NB4 (cell line): Measurements from ENCODE around the gene SCN1A.

Experiments
- DNase-seq: peaks from one replicate; pipeline ENCODE4 v3.0.0; 2010; ENCODE audit warnings: low read depth
- H3K4me3 ChIP-seq: one replicate; pipeline ENCODE4 v1.5.1; 2011; ENCODE audit warnings: mild to moderate bottlenecking, low read depth, low read length, moderate library complexity
- CTCF ChIP-seq: IDR thresholded peaks from one replicate; pipeline ENCODE4 v1.5.1; 2012; ENCODE audit warnings: low read depth, low read length
- MYC ChIP-seq: IDR thresholded peaks from 2 replicates; pipeline ENCODE4 v1.6.1; 2011; ENCODE audit warnings: low read depth, low read length
- POLR2A ChIP-seq: IDR thresholded peaks from 2 replicates; pipeline ENCODE4 v1.6.1; 2011; ENCODE audit warnings: mild to moderate bottlenecking; ENCODE audit not compliant: insufficient read length; ENCODE audit errors: extremely low read depth
- TF ChIP-seq, protein P1 (sequence below): IDR thresholded peaks from 2 replicates; pipeline ENCODE4 v1.6.1; 2011; ENCODE audit warnings: low read depth, low read length

The SCN1A gene

DNA sequence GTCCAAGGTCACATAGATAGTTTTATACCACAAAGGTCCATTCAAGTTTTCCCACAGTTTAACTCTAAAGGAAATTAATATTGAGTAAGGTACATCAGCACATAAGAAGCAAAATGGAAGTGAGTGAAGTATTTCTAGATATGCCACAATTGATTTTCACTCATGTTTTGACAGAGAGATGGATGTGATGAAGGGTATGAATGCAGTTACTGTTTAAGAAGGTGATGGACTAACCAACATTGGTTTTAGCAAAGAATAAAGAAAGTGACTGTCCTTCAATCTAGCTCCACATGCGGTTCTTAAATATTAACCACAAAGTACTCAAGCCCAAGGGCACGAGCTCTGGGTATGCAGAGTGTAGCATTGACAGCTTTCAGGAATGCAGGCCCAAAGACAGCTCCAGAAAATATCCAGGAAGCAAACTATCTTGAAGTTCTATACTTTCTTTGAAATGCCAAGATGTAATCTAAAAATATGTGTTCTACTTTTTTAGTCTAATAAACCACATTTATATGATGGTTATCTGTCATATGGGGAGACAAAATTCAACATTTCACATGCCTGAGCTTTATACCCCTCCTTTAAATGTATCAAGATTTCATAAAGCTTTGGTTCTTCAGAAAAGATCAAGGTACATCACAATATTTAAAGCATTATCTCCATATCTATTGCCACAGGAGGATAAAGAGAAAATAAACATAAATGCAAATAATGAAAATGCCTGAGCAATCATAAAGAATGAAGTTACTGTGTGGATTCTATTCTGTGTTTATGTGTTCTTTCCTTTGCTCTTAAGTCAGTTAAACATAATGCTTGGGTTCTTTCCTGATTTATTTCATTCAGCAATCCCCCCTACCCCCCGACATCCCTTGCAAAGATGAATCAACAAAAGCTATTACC, 6.7 kb upstream of the SCN1A start:
- H3K4me3 ChIP-seq, result no peak overlapping the region
- TF ChIP-seq CTCF (no peak), POLR2A (no peak), MYC (no peak)
- TF ChIP-seq, protein P1, sequence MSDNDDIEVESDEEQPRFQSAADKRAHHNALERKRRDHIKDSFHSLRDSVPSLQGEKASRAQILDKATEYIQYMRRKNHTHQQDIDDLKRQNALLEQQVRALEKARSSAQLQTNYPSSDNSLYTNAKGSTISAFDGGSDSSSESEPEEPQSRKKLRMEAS, result no peak
- DNase-seq, result no peak

GRCh38 chr2:166133653-166134052, 5.8 kb upstream of the SCN1A start:
- no peak overlapping the region for H3K4me3 ChIP-seq
- no peak for TF ChIP-seq CTCF
- TF ChIP-seq, protein P1, result no peak
- TF ChIP-seq MYC, result no peak
- no peak for TF ChIP-seq POLR2A
- DNase-seq, result no peak

DNA sequence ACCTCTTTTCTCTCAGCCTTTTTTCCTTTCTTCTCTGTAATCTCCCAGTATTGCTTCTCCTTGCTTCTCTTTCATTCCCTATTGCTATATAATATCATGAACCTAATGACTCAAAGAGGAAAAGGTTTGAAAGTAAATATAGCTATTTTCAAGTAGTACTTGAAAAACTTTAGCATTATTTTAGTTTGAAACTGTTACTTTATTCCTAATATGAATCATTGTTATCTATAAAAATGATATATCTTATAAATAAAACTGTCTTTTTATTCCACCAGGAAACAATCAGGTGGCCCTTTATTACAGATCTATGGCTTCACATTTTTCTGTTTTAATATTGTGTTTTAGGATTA, 311 bp upstream of the SCN1A start:
- DNase-seq, result no peak
- H3K4me3 ChIP-seq, result no peak overlapping the region
- TF ChIP-seq CTCF, result no peak
- TF ChIP-seq MYC, result no peak
- TF ChIP-seq POLR2A, result no peak
- TF ChIP-seq, protein P1, result no peak

- TF ChIP-seq CTCF, result no peak
- TF ChIP-seq POLR2A, result no peak
- TF ChIP-seq MYC, result no peak
- TF ChIP-seq, protein P1, result no peak
- no peak for DNase-seq
- no peak overlapping the region for H3K4me3 ChIP-seq
These were observed 1.7 kb downstream of the SCN1A start for GRCh38 chr2:166126007-166126639.

DNA sequence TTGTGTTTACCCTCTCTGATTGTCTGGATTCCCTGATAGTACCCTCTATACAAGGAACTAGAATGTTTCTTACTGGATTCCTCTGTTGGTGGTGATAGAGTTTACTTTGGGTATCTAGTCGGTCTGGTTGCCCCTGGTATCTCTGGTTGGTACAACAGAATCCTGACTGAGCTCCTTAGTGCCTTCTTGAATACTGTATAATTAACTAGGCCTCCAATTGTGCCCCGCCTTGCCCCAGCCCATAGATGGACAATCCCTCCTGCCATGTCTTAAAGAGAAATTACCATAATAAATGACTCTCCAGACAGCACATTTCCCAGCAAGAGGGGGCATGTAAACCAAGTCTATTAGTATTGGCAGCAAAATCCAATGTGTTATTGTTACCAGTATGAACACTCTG, 2.3 kb downstream of the SCN1A start:
- DNase-seq, result no peak
- no peak overlapping the region for H3K4me3 ChIP-seq
- no peak for TF ChIP-seq MYC
- TF ChIP-seq, protein P1, result no peak
- TF ChIP-seq POLR2A, result no peak
- TF ChIP-seq CTCF, result no peak
